ENCODE measurements around the gene GDA.

DNA sequence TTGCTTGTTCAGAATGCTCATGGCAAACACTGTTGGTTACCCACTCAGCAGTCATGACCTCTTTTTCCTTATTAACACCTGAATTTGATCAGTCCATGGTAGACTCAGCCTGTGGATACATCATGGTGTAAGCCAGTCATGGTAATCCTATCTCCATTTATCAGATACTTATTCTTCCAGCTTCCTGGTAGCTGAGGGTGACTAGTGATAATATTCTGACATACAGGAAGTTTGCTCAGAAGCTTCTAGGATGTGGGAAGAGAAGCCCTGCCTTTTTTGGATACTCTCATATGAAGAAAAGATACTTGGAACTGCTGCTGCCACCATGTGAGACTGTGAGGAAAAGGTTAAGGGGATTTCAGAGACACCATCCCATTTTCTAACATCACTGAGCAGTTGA is 7.3 kb downstream of the GDA start:
- TF ChIP-seq, protein P1, sequence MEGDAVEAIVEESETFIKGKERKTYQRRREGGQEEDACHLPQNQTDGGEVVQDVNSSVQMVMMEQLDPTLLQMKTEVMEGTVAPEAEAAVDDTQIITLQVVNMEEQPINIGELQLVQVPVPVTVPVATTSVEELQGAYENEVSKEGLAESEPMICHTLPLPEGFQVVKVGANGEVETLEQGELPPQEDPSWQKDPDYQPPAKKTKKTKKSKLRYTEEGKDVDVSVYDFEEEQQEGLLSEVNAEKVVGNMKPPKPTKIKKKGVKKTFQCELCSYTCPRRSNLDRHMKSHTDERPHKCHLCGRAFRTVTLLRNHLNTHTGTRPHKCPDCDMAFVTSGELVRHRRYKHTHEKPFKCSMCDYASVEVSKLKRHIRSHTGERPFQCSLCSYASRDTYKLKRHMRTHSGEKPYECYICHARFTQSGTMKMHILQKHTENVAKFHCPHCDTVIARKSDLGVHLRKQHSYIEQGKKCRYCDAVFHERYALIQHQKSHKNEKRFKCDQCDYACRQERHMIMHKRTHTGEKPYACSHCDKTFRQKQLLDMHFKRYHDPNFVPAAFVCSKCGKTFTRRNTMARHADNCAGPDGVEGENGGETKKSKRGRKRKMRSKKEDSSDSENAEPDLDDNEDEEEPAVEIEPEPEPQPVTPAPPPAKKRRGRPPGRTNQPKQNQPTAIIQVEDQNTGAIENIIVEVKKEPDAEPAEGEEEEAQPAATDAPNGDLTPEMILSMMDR (IDR thresholded peaks at IDR 0.05): no peak
- TF ChIP-seq POLR2A (IDR thresholded peaks at IDR 0.05): no peak
- TF ChIP-seq POLR2AphosphoS5 (IDR thresholded peaks at IDR 0.05): no peak
